Keratinocyte (primary cell): ENCODE results near the gene DPH7. TPM values are rescaled to one million over a fixed set of nuclear protein-coding genes. Genes with fewer than 3 reads are reported as not detected.

Experiments used
- DNase-seq: peaks from one replicate; pipeline ENCODE4 v3.0.0-alpha.2; 2011; ENCODE audit warnings: low read depth, missing footprints, low spot score
- FAIRE-seq: peaks from 2 replicates; lab custom pipeline; 2011; peaks lifted over from hg19 to GRCh38; lab: Jason Lieb, UNC
- H2AFZ ChIP-seq: 2 replicates; pipeline ENCODE4 v1.6.0; 2012; ENCODE audit warnings: low read length, control low read depth, inconsistent platforms; ENCODE audit not compliant: control insufficient read depth
- H3K27ac ChIP-seq: 2 replicates; pipeline ENCODE4 v1.5.1; 2011; ENCODE audit warnings: low read length; ENCODE audit not compliant: control insufficient read depth, insufficient read depth
- H3K27me3 ChIP-seq: 3 replicates; pipeline ENCODE4 v1.6.0; 2011; ENCODE audit warnings: low read length; ENCODE audit not compliant: control insufficient read depth, insufficient read depth; ENCODE audit errors: extremely low read depth
- H3K36me3 ChIP-seq, 2 experiments: 2 replicates in 1 of 2; 3 replicates in 1 of 2; pipeline ENCODE4 v1.5.1; 2011; ENCODE audit warnings: low read length in 2 of 2, mild to moderate bottlenecking in 1 of 2; ENCODE audit not compliant: control insufficient read depth in 2 of 2, insufficient read depth in 2 of 2; ENCODE audit errors: extremely low read depth in 1 of 2
- H3K4me1 ChIP-seq: 3 replicates; pipeline ENCODE4 v1.5.1; 2011; ENCODE audit warnings: low read length; ENCODE audit not compliant: control insufficient read depth, insufficient read depth; ENCODE audit errors: extremely low read depth
- H3K4me2 ChIP-seq: 3 replicates; pipeline ENCODE4 v1.6.0; 2011; ENCODE audit warnings: low read depth, low read length; ENCODE audit not compliant: control insufficient read depth, insufficient read depth; ENCODE audit errors: extremely low read depth
- H3K4me3 ChIP-seq, 3 experiments: fragments of 200-600 bp in 1 of 3; sonication (generic) in 1 of 3; 2 replicates in 2 of 3; 3 replicates in 1 of 3; pipeline ENCODE4 v1.5.1; 2011 to 2016; ENCODE audit warnings: low read length in 3 of 3, mild to moderate bottlenecking in 3 of 3, control low read depth in 2 of 3, inconsistent platforms in 1 of 3, low read depth in 1 of 3, mixed read lengths in 1 of 3, mixed run types in 1 of 3, moderate library complexity in 1 of 3; ENCODE audit not compliant: control insufficient read depth in 2 of 3, insufficient read depth in 2 of 3; ENCODE audit errors: extremely low read depth in 1 of 3
- H3K79me2 ChIP-seq: 2 replicates; pipeline ENCODE4 v1.6.0; 2012; ENCODE audit warnings: low read length; ENCODE audit not compliant: control insufficient read depth, insufficient read depth
- H3K9ac ChIP-seq: 3 replicates; pipeline ENCODE4 v1.6.0; 2011; ENCODE audit warnings: low read length; ENCODE audit not compliant: control insufficient read depth, insufficient read depth; ENCODE audit errors: extremely low read depth
- H3K9me1 ChIP-seq: 3 replicates; pipeline ENCODE4 v1.6.0; 2011; ENCODE audit warnings: low read length; ENCODE audit not compliant: control insufficient read depth, insufficient read depth; ENCODE audit errors: extremely low read depth
- H3K9me3 ChIP-seq: 2 replicates; pipeline ENCODE4 v1.5.1; 2012; ENCODE audit warnings: low read depth, low read length; ENCODE audit not compliant: control insufficient read depth
- H4K20me1 ChIP-seq: 3 replicates; pipeline ENCODE4 v1.6.0; 2011; ENCODE audit warnings: low read length; ENCODE audit not compliant: control insufficient read depth, insufficient read depth; ENCODE audit errors: extremely low read depth
- EZH2 ChIP-seq: IDR thresholded peaks from one replicate; pipeline ENCODE4 v1.6.1; 2012; ENCODE audit warnings: inconsistent platforms, mild to moderate bottlenecking, low read length, moderate library complexity
- dilution Hi-C: fragments of 300-500 bp; cut with MboI; formaldehyde crosslinking; loops from one replicate; pipeline ENCODE4 v1.7.0; 2020; ENCODE audit warnings: low sequenced_read_pairs; ENCODE audit not compliant: extremely low pct_ligation_motif_present
- polyA plus RNA-seq, 5 experiments: library from polyadenylated mRNA; depleted of rRNA in 3 of 5; stranded (reverse) in 3 of 5; stranded (forward) in 1 of 5; unstranded in 1 of 5; fragments of >200 nt; gene quantifications; 1 replicate in 1 of 5; 2 replicates in 3 of 5; 3 replicates in 1 of 5; pipeline versions ENCODE4 v1.2.1 to v1.2.3, GENCODE V29; 2011 to 2012; ENCODE audit warnings: missing spikeins in 2 of 5, low read depth in 1 of 5, low replicate concordance in 1 of 5
- TF ChIP-seq, protein P1 (sequence below), 3 experiments: IDR thresholded peaks in 1 of 3; conservative IDR thresholded peaks in 1 of 3; optimal IDR thresholded peaks in 1 of 3; 2 replicates in 2 of 3; 3 replicates in 1 of 3; pipeline versions ENCODE3 to v1.5.1; 2011; ENCODE audit warnings: low read length in 3 of 3, mild to moderate bottlenecking in 3 of 3, moderate library complexity in 2 of 3, control low read depth in 1 of 3, inconsistent platforms in 1 of 3; ENCODE audit not compliant: insufficient read depth in 2 of 3; ENCODE audit errors: extremely low read depth in 1 of 3

The DPH7 gene
- polyA plus RNA-seq, 1 donor (not counting 4 experiments of a cell fraction or from before 2014, with no cell fraction given) = 25.3 TPM

DNA sequence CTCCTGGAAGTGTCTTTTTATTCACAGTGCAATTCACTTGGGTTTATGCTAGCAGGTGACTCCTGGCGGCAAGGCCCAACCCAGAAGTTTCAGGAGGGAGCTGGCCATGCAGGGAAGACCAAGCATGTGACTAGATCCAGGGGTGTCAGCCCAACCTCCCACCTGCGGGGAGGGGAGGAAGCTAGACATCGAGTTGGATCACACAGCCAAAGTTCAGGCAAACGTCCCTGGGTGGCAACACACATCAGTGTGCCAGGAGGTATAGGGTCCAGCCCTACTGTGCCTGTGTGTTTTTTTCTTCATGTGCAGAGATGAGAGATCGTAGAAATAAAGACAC is 53.8 kb downstream of the DPH7 start:
- Histone ChIP-seq H3K36me3 (no peaks in the 10 kb centered on the region), H3K4me1 (no peaks in the 10 kb centered on the region), H3K9me1 (no peaks in the 10 kb centered on the region), H3K27me3 (no peaks in the 10 kb centered on the region), H3K4me3 (no peak overlapping the region), H3K9me3 (no peaks in the 10 kb centered on the region), H4K20me1 (no peaks in the 10 kb centered on the region), H3K9ac (no peak overlapping the region), H2AFZ (no peak overlapping the region), H3K27ac (no peak overlapping the region), H3K79me2 (no peaks in the 10 kb centered on the region), H3K4me2 (no peak overlapping the region)
- TF ChIP-seq, protein P1, sequence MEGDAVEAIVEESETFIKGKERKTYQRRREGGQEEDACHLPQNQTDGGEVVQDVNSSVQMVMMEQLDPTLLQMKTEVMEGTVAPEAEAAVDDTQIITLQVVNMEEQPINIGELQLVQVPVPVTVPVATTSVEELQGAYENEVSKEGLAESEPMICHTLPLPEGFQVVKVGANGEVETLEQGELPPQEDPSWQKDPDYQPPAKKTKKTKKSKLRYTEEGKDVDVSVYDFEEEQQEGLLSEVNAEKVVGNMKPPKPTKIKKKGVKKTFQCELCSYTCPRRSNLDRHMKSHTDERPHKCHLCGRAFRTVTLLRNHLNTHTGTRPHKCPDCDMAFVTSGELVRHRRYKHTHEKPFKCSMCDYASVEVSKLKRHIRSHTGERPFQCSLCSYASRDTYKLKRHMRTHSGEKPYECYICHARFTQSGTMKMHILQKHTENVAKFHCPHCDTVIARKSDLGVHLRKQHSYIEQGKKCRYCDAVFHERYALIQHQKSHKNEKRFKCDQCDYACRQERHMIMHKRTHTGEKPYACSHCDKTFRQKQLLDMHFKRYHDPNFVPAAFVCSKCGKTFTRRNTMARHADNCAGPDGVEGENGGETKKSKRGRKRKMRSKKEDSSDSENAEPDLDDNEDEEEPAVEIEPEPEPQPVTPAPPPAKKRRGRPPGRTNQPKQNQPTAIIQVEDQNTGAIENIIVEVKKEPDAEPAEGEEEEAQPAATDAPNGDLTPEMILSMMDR (optimal IDR thresholded peaks at IDR 0.05 in 1 of 3, IDR thresholded peaks at IDR 0.05 in 1 of 3, conservative IDR thresholded peaks at IDR 0.05 in 1 of 3; ENCODE audit: extremely low read depth in 1 of 3, insufficient read depth in 2 of 3, low read length in 3 of 3) = no peak
- no peak for TF ChIP-seq EZH2
- DNase-seq = no peak
- no peak for FAIRE-seq
- dilution Hi-C loops = no loop called here

DNA sequence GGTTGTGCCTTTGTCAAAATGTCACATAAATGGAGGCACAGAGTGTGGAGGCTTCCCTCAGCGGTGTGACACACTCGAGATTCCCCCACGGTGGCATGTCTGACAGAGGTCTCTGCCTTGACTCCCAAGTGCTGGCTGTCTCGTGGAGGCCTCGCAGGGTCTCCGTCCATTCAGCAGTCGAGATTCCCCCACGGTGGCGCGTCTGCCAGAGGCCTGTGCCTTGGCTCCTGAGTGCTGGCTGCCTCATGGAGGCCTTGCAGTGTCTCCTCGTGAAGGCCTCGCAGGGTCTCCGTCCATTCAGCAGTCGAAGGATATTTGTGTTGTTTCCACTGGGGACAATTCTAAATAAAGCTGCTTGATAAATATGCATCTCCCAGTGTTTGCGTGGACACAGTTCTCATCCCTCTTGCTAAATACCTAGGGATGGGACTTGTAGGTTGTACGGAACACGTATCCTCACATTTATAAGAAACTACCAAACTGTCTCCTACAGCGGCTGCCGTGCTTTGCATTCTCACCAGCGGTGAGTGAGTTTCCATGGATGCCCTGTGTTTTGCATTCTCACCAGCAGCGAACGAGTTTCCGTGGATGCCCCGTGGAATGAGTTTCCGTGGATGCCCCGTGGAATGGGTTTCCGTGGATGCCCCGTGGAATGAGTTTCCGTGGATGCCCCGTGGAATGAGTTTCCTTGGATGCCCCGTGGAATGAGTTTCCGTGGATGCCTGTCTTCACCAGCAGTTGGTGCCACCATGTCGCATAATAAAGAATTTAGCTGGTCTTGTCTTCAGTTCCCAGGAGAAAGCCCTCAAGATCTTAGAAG is 54.4 kb downstream of the DPH7 start:
- no peak overlapping the region for H3K4me2 ChIP-seq
- no peaks in the 10 kb centered on the region for H3K36me3 ChIP-seq
- TF ChIP-seq, protein P1 (optimal IDR thresholded peaks at IDR 0.05 in 1 of 3, IDR thresholded peaks at IDR 0.05 in 1 of 3, conservative IDR thresholded peaks at IDR 0.05 in 1 of 3; ENCODE audit: extremely low read depth in 1 of 3, insufficient read depth in 2 of 3, low read length in 3 of 3) = no peak
- TF ChIP-seq EZH2 = no peak
- no peaks in the 10 kb centered on the region for H3K9me1 ChIP-seq
- H3K27ac ChIP-seq = no peak overlapping the region
- no peak overlapping the region for H3K4me3 ChIP-seq
- no peaks in the 10 kb centered on the region for H3K27me3 ChIP-seq
- H4K20me1 ChIP-seq = no peaks in the 10 kb centered on the region
- H3K79me2 ChIP-seq = no peaks in the 10 kb centered on the region
- H2AFZ ChIP-seq = no peak overlapping the region
- H3K9me3 ChIP-seq = no peaks in the 10 kb centered on the region
- DNase-seq (no peak), FAIRE-seq (no peak)
- no peak overlapping the region for H3K9ac ChIP-seq
- dilution Hi-C loops = no loop called here
- no peaks in the 10 kb centered on the region for H3K4me1 ChIP-seq
